Activated T-cell treated with anti-CD3 and anti-CD28 coated beads for 4 hours (primary cell): Measurements from ENCODE around the gene ZNF296.
A peak's percentile ranks its signal among the peaks of the same experiment; 100 is the strongest.

Experiments used
- DNase-seq: peaks from one replicate; pipeline ENCODE4 v3.0.0-alpha.2; 2020

The ZNF296 gene

DNA sequence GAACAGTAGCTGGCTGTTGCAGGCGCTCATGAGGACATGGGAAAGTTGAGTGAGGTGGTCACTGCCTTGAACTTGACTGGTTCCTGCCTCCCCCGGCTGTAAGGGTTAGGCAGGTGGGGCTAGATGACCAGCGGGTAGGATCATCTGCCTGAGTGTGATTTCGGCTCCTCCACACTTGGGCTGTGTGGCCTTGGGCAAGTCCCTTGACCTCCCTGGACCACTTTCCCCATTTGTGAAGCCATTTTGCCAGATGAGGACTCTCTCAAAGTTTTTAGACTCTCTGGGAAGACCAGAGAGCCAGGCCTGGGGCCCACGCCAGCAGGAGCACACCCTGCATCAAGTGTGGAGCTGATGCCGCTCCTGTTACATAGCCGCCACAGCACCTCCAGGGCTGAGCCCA, 26.2 kb upstream of the ZNF296 start:
- DNase-seq, result no peak

DNA sequence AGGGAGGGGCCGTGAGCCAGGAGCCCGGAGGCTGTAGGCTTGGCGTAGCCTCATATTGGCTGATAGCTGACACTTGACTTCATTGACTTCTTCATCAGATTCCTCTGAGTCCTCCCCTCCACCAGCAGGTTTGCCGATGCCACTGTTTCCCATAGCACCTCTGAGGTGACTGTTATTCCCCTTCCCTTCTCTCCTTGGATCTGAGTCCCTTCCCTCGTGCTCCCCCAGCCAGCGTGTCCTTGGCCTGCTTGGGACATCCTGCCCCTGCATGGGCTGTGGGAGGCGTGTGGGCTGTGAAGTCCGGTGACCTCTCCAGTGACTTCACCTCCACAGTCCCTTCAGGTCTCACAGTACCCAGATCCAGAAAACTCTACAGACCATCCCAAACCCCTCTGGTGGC, 25.5 kb upstream of the ZNF296 start:
- no peak for DNase-seq

DNA sequence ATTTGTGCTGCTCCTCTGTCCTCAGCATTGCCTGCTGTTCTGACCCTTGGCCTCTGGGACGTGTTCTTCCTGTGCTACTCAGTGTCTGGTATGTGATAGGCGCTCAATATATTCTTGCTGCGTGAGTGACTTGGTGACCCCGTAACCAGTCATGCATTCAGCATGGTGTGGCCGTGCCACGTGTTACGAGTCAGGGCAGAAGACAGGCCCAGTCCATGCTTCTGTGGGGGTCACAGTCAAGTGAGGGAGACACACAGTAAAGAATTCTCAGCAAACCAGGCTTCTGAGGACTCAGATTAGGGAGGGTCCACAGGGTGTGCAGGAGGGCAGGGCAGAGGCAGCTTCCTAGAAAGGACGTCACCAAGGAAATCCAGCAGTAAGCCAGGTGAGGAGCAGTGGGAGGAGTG, 24.6 kb upstream of the ZNF296 start:
- DNase-seq, result no peak

GRCh38 chr19:45100201-45100600, 23.9 kb upstream of the ZNF296 start:
- DNase-seq, result no peak

GRCh38 chr19:45099467-45100191, 23.4 kb upstream of the ZNF296 start:
- DNase-seq, result no peak

GRCh38 chr19:45098521-45099466, 22.5 kb upstream of the ZNF296 start:
- DNase-seq, result no peak

DNA sequence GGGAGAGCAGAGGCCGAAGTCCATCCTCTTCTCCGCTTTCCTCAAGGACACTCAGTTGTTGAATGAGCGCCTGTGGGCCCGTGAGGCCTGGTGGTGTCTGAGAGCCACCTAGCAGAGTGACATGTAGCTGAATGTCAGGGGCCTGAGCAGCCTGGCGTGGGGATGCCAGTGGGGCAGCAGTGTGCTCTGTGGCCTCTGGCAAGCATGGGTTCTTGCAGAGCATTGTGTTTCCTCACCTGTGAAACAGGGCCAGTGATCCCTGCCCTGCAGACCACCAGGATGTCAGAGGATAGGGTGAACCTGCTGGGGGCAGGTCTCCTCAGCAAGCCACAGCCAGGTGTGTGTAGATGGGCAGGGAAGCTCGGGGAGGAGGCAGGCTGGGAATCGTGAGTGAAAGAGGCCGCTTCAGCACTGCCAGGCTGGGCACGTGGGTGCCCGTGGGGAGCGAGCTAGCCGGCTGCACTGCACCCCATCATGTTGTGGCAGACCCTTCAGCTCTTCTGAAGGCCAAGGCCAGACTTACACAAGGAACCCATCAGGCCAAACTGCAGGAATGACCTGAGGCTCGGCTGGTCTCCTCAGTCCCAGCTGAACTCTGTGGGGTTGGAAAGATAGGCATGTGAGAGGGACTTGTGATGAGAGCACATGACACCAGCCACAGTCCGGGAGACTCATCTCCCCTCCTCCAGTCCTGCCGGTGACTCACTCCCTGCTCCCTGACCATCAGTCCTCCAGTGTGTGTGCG, 21.7 kb upstream of the ZNF296 start:
- DNase-seq, result no peak

- no peak for DNase-seq
These were observed 21.1 kb upstream of the ZNF296 start for GRCh38 chr19:45097450-45097775.

DNA sequence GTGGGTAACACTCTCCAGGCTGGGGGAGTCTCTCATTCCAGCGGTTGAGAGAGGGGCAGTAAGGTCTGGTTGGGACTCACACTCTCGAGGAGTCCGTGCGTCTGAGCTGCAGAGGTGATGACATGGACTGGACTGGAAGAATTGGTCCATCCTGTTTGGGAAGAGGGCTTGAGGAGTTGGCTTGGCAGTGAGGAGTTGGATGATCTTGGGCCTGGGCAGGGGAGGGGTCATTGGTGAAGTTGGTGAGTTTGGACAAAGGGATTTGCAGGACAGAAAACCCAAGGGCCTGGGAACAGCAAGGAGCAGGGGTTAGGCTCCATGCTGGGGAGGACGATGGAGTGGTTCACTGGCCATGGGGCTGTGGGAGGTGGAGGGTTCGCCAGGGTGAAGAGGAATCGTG, 20.4 kb upstream of the ZNF296 start:
- DNase-seq, result no peak

DNA sequence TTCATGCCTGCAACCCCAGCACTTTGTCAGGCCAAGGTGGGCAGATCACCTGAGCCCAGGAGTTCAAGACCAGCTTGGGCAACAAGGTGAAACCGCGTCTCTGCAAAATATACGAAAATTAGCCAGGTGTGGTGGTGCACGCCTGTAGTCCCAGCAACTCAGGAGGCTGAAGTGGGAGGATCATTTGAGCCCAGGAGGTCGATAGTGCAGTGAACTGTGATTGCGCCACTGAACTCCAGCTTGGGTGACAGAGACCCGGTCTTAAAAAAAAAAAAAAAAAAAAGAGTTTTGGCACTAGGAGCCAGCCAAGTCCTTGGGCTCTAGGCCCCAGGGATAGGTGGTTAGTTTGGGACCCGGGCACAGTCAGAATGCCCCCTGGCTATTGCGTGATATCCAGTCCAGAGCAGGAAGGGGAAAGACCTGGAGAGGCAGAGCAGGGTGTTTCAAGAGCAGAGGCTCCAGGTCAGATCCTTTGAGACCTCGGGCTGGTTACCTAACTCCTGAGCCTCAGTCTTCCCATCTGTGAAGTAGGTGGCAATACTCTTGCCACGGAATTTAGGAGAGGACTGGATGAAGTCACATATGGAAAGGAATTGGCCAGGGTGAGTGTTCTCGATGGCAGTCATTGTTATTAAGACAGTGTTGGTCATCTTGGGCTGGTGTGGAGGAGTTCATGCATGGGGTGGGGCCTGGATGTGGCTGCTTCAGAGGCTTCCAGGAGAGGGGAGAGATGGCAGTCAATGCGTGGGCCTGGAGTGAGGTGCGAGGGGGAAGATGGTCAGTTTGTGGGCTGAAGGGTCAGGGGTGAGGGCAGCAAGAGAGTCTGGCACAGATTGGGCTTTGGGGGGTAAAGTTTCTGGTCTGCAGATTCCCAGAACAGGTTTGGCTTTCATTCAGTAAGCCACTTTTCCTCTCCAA, 19.5 kb upstream of the ZNF296 start:
- no peak for DNase-seq

DNA sequence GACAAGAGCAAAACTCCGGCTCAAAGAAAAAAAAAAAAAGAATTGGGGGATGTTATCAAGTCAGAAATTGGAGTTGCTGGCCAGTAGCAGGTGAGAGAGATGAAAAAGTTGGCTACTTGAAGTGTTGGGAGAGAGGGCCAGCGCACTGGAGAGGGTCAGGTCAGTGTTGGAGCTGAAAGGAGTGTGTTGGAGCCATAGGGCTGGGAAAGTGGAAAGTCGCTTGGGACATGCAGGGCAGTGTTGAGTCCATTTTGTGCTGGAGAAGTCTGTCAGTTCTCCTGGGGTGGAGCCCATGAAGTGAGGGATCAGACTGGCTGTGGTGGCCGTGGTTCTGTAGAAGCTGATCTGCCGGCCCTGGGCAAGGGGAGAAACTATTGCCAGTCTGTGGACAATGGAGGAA, 18.4 kb upstream of the ZNF296 start:
- no peak for DNase-seq

GRCh38 chr19:45094137-45094536, 17.9 kb upstream of the ZNF296 start:
- no peak for DNase-seq

DNA sequence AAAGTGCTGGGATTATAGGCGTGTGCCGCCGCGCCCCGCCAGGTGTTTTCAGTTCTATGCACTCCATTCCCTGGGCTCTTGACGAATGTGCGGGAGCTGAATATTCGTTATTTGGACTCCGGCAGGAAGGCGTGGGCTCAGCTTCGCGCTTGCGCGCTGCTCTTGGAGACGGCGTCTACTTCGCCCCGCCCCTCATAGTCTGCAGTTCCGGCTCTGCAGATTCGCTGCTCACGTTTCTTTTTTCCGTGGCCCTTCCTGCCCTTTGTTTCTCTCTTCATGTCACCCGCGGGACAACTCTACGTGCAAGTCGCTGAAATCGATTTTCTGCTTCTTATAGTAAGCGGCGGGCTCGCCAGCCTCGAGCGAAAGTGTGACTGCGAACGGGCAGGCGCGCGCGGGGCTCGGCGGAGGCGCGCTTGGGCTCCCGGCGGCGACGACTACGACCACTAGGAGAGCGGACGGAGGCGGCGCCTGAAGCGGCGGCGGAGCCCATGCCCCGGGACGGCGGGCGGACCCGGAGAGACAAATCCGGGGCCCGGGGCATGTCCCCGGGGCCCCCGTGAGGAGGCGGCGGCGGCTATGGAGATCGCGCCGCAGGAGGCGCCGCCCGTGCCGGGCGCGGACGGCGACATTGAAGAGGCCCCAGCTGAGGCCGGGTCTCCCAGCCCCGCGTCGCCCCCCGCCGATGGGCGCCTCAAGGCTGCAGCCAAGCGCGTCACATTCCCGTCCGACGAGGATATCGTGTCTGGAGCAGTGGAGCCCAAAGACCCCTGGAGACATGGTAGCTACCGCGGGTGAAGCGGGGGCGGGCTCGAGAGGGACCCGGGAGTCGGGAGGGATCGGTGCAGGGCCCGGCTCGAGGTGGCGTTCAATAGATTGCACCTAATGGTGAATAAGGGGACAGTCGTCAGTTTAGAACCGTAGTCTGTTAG, 16.7 kb upstream of the ZNF296 start, which contains the start of gene PPP1R37:
TSS of gene PPP1R37 (plus strand) at position 433 of the 932 bp plus-strand sequence. CDS start at position 580, 147 bp downstream.
- DNase-seq, result peak; percentile 90

DNA sequence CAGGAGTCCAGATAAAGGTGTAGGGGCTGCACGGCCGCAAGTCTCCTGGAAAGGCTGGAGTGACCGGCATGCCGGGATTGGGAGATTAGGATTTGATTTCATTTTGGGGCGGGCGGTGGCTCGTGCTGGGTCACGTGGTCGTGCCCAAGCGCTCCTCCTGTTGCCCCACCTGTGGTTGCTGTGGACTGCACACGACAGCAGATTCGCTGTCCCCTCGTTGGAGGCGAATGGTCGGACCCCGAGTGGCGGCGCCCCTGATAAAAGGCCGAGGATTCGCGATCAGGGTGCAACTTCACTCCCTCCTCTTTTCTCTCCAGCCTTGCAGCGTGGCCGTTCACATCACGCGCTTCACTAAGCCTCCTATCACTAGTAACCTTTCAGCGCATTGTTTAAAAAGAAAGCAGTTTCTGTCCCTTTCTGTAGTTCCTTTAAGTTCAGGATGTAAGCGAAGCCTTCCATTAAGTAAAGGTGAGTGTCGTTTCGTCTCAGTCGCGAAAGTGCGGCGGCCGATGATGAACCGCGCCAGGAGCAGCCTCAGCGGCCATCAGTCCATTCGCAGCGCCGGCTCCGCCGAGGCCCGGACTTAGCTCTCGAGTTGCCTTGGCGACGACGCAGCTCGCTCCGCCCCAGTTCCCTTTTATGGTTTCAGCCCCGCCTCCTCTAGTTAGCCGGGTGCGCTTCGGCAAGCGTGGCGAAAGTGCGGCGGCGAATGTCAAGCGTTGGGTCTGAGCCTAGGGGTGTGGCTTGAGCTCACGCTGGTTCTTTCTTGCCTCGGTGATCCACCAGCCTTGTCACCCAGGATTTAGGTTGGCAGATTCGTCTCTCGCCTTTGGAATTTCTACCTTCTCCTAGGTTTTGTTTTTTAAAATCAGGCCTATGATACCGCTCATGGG, 15.0 kb upstream of the ZNF296 start:
- peak; percentile 98 for DNase-seq

GRCh38 chr19:45090606-45091005, 14.3 kb upstream of the ZNF296 start:
- DNase-seq, result no peak

DNA sequence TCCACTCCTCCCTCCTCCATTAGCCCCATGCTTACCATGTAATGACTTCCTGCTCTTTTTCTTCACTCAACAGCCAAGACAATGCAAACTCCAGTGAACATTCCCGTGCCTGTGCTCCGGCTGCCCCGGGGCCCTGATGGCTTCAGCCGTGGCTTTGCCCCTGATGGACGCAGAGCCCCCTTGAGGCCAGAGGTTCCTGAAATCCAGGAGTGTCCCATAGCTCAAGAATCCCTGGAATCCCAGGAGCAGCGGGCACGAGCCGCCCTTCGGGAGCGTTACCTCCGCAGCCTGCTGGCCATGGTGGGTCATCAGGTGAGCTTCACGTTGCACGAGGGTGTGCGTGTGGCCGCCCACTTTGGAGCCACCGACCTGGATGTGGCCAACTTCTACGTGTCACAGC, 13.8 kb upstream of the ZNF296 start:
- no peak for DNase-seq

DNA sequence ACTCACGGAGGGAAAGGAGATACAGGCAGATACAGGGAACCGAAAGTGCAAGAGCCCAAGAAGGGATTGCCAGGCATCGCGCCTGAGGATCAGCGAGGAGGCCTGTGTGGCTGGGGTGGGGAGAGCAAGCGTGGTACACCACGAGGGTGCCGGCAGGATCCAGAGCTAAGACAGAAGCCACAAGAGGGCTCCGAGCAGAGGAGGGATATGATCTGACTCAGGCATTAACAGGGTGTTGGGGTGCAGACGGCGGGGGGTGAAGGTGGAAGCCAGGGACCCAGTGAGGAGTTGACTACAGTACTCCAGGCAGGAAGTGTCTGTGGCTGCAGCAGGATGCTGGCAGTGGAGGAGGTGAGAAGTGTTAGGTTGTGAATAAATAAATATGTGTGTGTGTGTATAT, 11.3 kb upstream of the ZNF296 start:
- peak; percentile 14 for DNase-seq

DNA sequence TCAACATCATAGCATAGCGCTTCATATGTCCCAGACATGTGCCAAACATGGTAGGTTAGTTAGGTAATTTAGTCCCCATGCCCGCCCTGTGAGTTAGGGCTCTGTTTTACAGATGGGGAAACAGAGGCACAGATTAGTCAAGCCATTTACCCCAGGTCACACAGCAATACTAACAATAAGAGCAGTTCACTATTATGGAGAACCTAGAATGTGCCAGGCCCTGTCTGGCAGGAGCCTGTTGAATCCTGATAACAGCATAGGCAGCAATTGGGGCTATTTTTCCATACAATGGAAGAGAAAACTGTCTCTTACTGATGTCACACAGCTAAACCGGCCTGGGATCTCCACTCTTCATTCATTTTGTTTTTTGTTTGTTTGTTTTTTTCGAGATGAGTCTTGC, 10.2 kb upstream of the ZNF296 start:
- no peak for DNase-seq

GRCh38 chr19:45082170-45082569, 5.9 kb upstream of the ZNF296 start:
- no peak for DNase-seq

- DNase-seq, result no peak
These were observed 3.7 kb upstream of the ZNF296 start for GRCh38 chr19:45079911-45080370.
